Kidney (tissue), 14 donors: Measurements from ENCODE around the gene FLG2. TPM values are rescaled to one million over a fixed set of nuclear protein-coding genes. Genes with fewer than 3 reads are reported as not detected.
"Not testable (repeated sequence)": the region's sequence is repeated elsewhere in the genome, so short reads cannot be mapped to it uniquely, and the experiment has no call there.

Source experiments
- DNase-seq, 5 donors: peaks; one replicate each; pipeline ENCODE4 v3.0.0-alpha.2; 2013 to 2020
- FAIRE-seq: peaks from 2 replicates; lab custom pipeline; 2012; peaks lifted over from hg19 to GRCh38; lab: Jason Lieb, UNC
- H3K27ac ChIP-seq, 2 donors: one replicate each; pipeline ENCODE4 v1.7.0; 2013; ENCODE audit warnings: low read depth in 2 of 2, low read length in 2 of 2, inconsistent platforms in 1 of 2
- H3K27me3 ChIP-seq: one replicate; pipeline ENCODE4 v1.7.1; 2013; ENCODE audit warnings: low read length, inconsistent platforms; ENCODE audit not compliant: control insufficient read depth, insufficient read depth
- H3K36me3 ChIP-seq, 3 donors: one replicate each; pipeline versions ENCODE4 v1.7.0 to v1.7.1; 2013; ENCODE audit warnings: low read length in 3 of 3, control low read depth in 1 of 3, inconsistent platforms in 1 of 3; ENCODE audit not compliant: insufficient read depth in 3 of 3, control insufficient read depth in 2 of 3
- H3K4me1 ChIP-seq, 3 donors: one replicate each; pipeline versions ENCODE4 v1.7.0 to v1.7.1; 2013; ENCODE audit warnings: low read length in 3 of 3, inconsistent platforms in 1 of 3, low read depth in 1 of 3; ENCODE audit not compliant: control insufficient read depth in 2 of 3, insufficient read depth in 2 of 3
- H3K4me3 ChIP-seq, 3 donors: one replicate each; pipeline versions ENCODE4 v1.7.0 to v1.8.1; 2013; ENCODE audit warnings: low read length in 3 of 3, control low read depth in 1 of 3, inconsistent platforms in 1 of 3
- H3K9ac ChIP-seq, 3 donors: one replicate each; pipeline versions ENCODE4 v1.7.0 to v1.7.1; 2013; ENCODE audit warnings: low read length in 3 of 3, control low read depth in 1 of 3, inconsistent platforms in 1 of 3
- H3K9me3 ChIP-seq, 3 donors: one replicate each; pipeline versions ENCODE4 v1.7.0 to v1.7.1; 2013; ENCODE audit warnings: low read length in 3 of 3, control low read depth in 1 of 3, inconsistent platforms in 1 of 3; ENCODE audit not compliant: control insufficient read depth in 2 of 3, insufficient read depth in 1 of 3
- intact Hi-C: fragments of 100-400 bp; cut with DNase I; formaldehyde crosslinking; loops from one replicate; pipeline ENCODE4 v1.11.1; 2022
- polyA plus RNA-seq: library from polyadenylated mRNA; stranded (reverse); fragments of 350-450 nt; fragmentation: Illumina TruSeq; extraction: RNeasy Lipid Tissue Mini Kit (QIAGEN cat#74804); gene quantifications from one replicate; pipeline ENCODE4 v1.2.3, GENCODE V29; 2014; ENCODE audit warnings: low read depth, low replicate concordance; ENCODE audit not compliant: insufficient read depth
- total RNA-seq: library from RNA; stranded (reverse); fragmentation: NEBNext Ultra II Directional; extraction: Animal tissue kit (Norgen Biotek cat#: 25700); gene quantifications from one replicate; pipeline ENCODE4 v1.2.1, GENCODE V29; 2021
- TF ChIP-seq, protein P1 (sequence below): IDR thresholded peaks from 3 replicates; pipeline ENCODE4 v1.5.1; 2012; ENCODE audit warnings: mild to moderate bottlenecking, moderate library complexity, borderline replicate concordance; ENCODE audit not compliant: insufficient read depth; ENCODE audit errors: extremely low read depth
- donor health status: control.
- donor health status: control.
- donor health status: control.
- donor health status: control.
- donor health status: control.
- donor health status: DM: yes; HTN: yes; CAD: no.
- donor health status: Normal renal cell carcinoma (clear cell type).

Gene FLG2
- total and polyA plus RNA-seq, 2 donors from 2014 or later: not detected

GRCh38 chr1:152313319-152313801, 46.4 kb downstream of the FLG2 start:
- Histone ChIP-seq H3K9me3 (no peaks in the 10 kb centered on the region), H3K27ac (no peak overlapping the region), H3K27me3 (no peaks in the 10 kb centered on the region), H3K4me1 (no peaks in the 10 kb centered on the region), H3K9ac (no peak overlapping the region), H3K4me3 (no peak overlapping the region), H3K36me3 (no peaks in the 10 kb centered on the region)
- intact Hi-C loops: no loop called here
- TF ChIP-seq, protein P1, sequence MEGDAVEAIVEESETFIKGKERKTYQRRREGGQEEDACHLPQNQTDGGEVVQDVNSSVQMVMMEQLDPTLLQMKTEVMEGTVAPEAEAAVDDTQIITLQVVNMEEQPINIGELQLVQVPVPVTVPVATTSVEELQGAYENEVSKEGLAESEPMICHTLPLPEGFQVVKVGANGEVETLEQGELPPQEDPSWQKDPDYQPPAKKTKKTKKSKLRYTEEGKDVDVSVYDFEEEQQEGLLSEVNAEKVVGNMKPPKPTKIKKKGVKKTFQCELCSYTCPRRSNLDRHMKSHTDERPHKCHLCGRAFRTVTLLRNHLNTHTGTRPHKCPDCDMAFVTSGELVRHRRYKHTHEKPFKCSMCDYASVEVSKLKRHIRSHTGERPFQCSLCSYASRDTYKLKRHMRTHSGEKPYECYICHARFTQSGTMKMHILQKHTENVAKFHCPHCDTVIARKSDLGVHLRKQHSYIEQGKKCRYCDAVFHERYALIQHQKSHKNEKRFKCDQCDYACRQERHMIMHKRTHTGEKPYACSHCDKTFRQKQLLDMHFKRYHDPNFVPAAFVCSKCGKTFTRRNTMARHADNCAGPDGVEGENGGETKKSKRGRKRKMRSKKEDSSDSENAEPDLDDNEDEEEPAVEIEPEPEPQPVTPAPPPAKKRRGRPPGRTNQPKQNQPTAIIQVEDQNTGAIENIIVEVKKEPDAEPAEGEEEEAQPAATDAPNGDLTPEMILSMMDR: no peak
- FAIRE-seq (no peak), DNase-seq (peak in 1 of 5 donors; percentile 47)

GRCh38 chr1:152312169-152312568, 47.6 kb downstream of the FLG2 start:
- H3K4me1 ChIP-seq, H3K36me3 ChIP-seq, H3K27ac ChIP-seq, DNase-seq, intact Hi-C loops, H3K9ac ChIP-seq, H3K27me3 ChIP-seq, H3K9me3 ChIP-seq, FAIRE-seq, H3K4me3 ChIP-seq: not testable (repeated sequence)

DNA sequence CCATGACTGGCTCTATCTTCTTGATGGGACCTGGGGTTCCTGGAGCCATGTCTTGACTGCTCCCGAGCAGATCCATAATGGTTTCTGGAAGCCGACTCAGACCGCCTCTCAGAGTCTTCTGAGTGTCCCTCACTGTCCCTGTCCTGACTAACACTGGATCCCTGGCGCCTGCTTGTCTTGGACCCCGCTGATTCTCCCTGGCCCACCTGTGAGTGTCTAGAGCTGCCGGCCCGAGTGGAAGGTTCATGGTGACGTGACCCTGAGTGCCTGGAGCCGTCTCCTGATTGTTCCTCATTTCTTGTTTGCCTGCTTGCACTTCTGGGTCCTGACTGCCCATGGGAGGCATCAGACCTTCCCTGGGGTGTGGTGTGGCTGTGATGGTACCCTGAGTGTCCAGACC, 49.9 kb downstream of the FLG2 start:
- no peaks in the 10 kb centered on the region for H3K36me3 ChIP-seq
- FAIRE-seq (no peak), DNase-seq (peak in 1 of 5 donors; percentile 39)
- H3K27me3 ChIP-seq: no peaks in the 10 kb centered on the region
- TF ChIP-seq, protein P1: no peak
- H3K4me3 ChIP-seq: no peak overlapping the region
- H3K27ac ChIP-seq: no peak overlapping the region
- H3K9me3 ChIP-seq: no peaks in the 10 kb centered on the region
- intact Hi-C loops: no loop called here
- no peak overlapping the region for H3K9ac ChIP-seq
- H3K4me1 ChIP-seq: no peaks in the 10 kb centered on the region

GRCh38 chr1:152309320-152309901, 50.4 kb downstream of the FLG2 start:
- FAIRE-seq, H3K27me3 ChIP-seq, H3K27ac ChIP-seq, intact Hi-C loops, H3K36me3 ChIP-seq, H3K4me3 ChIP-seq, H3K9ac ChIP-seq, H3K9me3 ChIP-seq, H3K4me1 ChIP-seq: not testable (repeated sequence)
- peak in 1 of 5 donors; percentile 26 for DNase-seq

DNA sequence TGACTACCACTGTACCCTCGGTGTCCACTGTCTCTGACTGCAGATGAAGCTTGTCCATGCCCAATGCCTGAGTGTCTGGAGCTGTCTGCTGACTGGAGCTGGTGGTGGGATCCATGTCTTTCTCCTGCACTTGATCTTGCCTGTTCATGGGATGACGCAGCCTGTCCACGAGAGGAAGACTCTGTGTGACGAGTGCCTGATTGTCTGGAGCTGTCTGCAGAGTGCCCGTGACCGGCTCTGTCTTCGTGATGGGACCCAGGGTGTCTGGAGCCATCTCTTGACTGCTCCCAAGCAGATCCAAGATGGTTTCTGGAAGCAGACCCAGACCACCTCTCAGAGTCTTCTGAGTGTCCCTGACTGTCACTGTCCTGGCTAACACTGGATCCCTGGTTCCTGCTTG, 51.0 kb downstream of the FLG2 start:
- H3K9me3 ChIP-seq, H3K27me3 ChIP-seq, intact Hi-C loops, H3K4me1 ChIP-seq, FAIRE-seq, H3K36me3 ChIP-seq, H3K4me3 ChIP-seq, H3K9ac ChIP-seq, H3K27ac ChIP-seq: not testable (repeated sequence)
- peak in 1 of 5 donors; percentile 17 for DNase-seq

GRCh38 chr1:152307970-152308369, 51.8 kb downstream of the FLG2 start:
- H3K36me3 ChIP-seq, H3K9me3 ChIP-seq, FAIRE-seq, H3K4me1 ChIP-seq, H3K4me3 ChIP-seq, intact Hi-C loops, H3K27ac ChIP-seq, H3K9ac ChIP-seq, H3K27me3 ChIP-seq: not testable (repeated sequence)
- peak in 1 of 5 donors; percentile 13 for DNase-seq

GRCh38 chr1:152306123-152306522, 53.7 kb downstream of the FLG2 start:
- H3K4me3 ChIP-seq, H3K27ac ChIP-seq, H3K36me3 ChIP-seq, H3K27me3 ChIP-seq, FAIRE-seq, H3K9ac ChIP-seq, H3K4me1 ChIP-seq, intact Hi-C loops, H3K9me3 ChIP-seq: not testable (repeated sequence)
- DNase-seq: peak in 1 of 5 donors; percentile 26
